CD4-positive, alpha-beta T cell (primary cell): ENCODE data around the gene MCAM. TPM values are rescaled to one million over a fixed set of nuclear protein-coding genes. Genes with fewer than 3 reads are reported as not detected.

Source experiments
- ATAC-seq: fragments of 200-7000 bp; cut with Tn5 transposase; one replicate; pipeline ENCODE4 v1.10.0; 2022; ENCODE audit warnings: mild to moderate bottlenecking; ENCODE audit not compliant: poor library complexity
- CTCF ChIA-PET: fragments of 350-600 bp; sonication (Branson Sonifier 250); formaldehyde crosslinking; loops from one replicate; lab custom pipeline; 2021; ENCODE audit warnings: antibody characterized with exemption, inconsistent platforms; lab: Charles Lee
- POLR2A ChIA-PET: fragments of 350-600 bp; sonication (Branson Sonifier 250); formaldehyde crosslinking; loops from one replicate; lab custom pipeline; 2021; ENCODE audit warnings: antibody characterized with exemption, inconsistent platforms; lab: Charles Lee
- DNase-seq, 14 experiments: peaks; one replicate each; pipeline ENCODE4 v3.0.0-alpha.2; 2013 to 2020; ENCODE audit warnings: mixed read lengths in 2 of 14
- H3K27ac ChIP-seq, 2 donors: one replicate each; pipeline versions ENCODE4 v1.5.1 to v1.7.0; 2013; ENCODE audit warnings: low read length in 2 of 2, low read depth in 1 of 2, mild to moderate bottlenecking in 1 of 2
- H3K27me3 ChIP-seq, 2 experiments: 1 replicate in 1 of 2; 2 replicates in 1 of 2; pipeline versions ENCODE4 v1.6.1 to v1.7.0; 2013; ENCODE audit warnings: low read length in 2 of 2, control low read depth in 1 of 2, mild to moderate bottlenecking in 1 of 2, moderate library complexity in 1 of 2; ENCODE audit not compliant: insufficient read depth in 2 of 2, control insufficient read depth in 1 of 2
- H3K36me3 ChIP-seq: one replicate; pipeline ENCODE4 v1.6.1; 2013; ENCODE audit warnings: low read length, control low read depth; ENCODE audit not compliant: insufficient read depth
- H3K4me1 ChIP-seq: one replicate; pipeline ENCODE4 v1.6.1; 2013; ENCODE audit warnings: low read length, control low read depth; ENCODE audit not compliant: insufficient read depth
- H3K4me3 ChIP-seq: one replicate; pipeline ENCODE4 v1.5.1; 2013; ENCODE audit warnings: mild to moderate bottlenecking, low read length, moderate library complexity
- H3K9me3 ChIP-seq, 2 experiments: 1 replicate in 1 of 2; 2 replicates in 1 of 2; pipeline versions ENCODE4 v1.6.1 to v1.7.0; 2013; ENCODE audit warnings: low read length in 2 of 2, mild to moderate bottlenecking in 2 of 2, control low read depth in 1 of 2, moderate library complexity in 1 of 2; ENCODE audit not compliant: control insufficient read depth in 1 of 2, insufficient read depth in 1 of 2
- H3K27ac Mint-ChIP-seq: one replicate; pipeline ENCODE4 v1.8.0; 2020; ENCODE audit warnings: mixed read lengths
- H3K27me3 Mint-ChIP-seq: one replicate; pipeline ENCODE4 v1.8.0; 2021; ENCODE audit warnings: mixed read lengths
- H3K36me3 Mint-ChIP-seq: one replicate; pipeline ENCODE4 v1.8.0; 2021; ENCODE audit warnings: low read depth, mixed read lengths
- H3K4me1 Mint-ChIP-seq: one replicate; pipeline ENCODE4 v1.8.0; 2021; ENCODE audit warnings: low read depth, mixed read lengths
- H3K4me3 Mint-ChIP-seq: one replicate; pipeline ENCODE4 v1.8.0; 2020; ENCODE audit warnings: mild to moderate bottlenecking, mixed read lengths
- H3K9me3 Mint-ChIP-seq: one replicate; pipeline ENCODE4 v1.8.0; 2020; ENCODE audit warnings: mixed read lengths
- intact Hi-C, 2 experiments: fragments of 100-400 bp; cut with DNase I in 1 of 2; cut with micrococcal nuclease in 1 of 2; formaldehyde crosslinking; loops; one replicate each; pipeline versions ENCODE4 v1.15.1 to v1.9.0; 2023 to 2025; cut with DNase I, micrococcal nuclease
- total RNA-seq, 174 experiments: library from RNA in 2 of 174; stranded (reverse) in 2 of 174; gene quantifications; one replicate each; pipeline ENCODE4 v1.2.3 and lab custom pipeline; 2021 to 2026
- TF ChIP-seq, protein P1 (sequence below): fragments of 200-600 bp; IDR thresholded peaks from one replicate; pipeline ENCODE4 v1.8.0; 2022; ENCODE audit warnings: antibody characterized with exemption, mild to moderate bottlenecking

Gene MCAM
- total RNA-seq, 2 experiments from 2014 or later = 16.0 to 16.5 TPM

DNA sequence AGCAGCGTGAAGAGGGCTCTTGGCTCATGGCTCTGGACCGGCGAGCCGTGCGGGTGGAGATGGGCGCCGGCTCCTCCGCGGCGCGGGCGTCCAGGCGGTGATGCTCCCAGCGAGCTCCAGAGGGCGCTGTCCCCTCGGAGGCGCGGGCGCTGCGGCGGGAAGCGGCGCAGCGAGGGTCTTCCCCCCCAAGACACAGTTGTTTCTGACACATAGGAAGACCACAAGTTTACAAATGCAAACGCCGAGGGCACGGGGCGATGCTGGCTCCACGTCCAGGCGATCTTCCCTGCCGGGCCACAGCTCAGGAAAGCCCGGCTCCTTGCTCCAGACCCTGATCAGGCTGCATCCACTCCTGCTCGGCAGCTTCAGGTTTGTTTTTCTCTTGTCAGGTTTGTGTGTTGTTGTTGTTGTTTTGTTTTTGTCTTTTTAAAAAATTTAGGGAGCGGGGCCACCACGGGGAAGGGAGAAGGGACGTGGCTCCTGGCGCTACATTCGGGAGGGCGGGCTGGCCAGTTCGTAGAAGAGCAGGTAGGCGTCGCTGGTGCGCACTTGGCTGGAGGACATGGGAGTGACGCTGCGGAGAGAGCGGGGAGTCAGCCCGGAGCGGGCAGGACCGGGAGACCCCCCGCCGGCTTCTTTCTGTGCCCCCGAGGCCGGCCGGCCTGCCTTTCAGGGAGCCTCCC lies 39.6 kb upstream of the MCAM start:
- H3K9me3 Mint-ChIP-seq = no peaks in the 10 kb centered on the region
- POLR2A ChIA-PET = interaction anchor here (0.8 to 1.1 kb wide), 5 partner anchors 17 to 118 kb away, joined by 3 to 5 read pairs (median 3); partner anchors contain the start of genes RNF26 and USP2
- peaks cover 40% of the 10 kb centered on the region for H3K27me3 Mint-ChIP-seq

DNA sequence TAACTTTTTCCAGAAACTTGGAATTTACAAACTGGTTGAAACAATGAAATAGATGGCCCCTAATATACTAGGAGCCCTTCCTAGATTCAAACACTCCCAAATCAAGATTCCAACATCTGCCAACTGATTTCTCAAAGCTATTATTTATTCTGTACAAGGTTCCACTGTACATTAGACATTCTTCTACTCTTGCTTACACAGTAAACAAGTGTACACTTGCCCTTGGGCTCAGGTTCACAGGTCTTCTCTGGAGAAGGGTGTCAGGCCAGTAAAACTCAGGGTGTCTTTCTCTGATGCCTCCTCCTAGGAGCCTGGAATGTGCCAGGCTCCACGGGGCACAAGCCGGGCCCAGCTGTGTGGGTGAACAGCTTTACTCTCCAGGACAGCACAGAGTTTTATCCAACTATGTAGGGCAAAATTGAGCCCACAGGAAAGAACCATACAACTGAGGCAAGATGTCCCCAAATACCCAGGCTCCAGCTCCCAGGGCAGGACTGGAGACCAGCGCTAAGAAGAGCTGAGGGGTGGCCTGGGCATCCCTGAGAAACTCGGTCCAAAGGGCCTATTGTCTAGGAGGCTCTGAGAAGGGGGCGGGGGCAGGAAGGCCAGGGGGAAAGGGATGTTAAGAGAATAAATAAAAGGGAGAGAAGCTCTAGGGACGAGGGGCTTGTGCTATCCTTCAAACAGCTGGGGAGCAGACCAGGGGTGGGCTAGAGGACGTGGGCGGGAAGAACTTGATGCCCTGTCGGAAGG lies 38.3 kb upstream of the MCAM start:
- intact Hi-C loops = loop anchor here in 1 of 2 experiments (5.0 to 10.0 kb wide), 2 partner anchors 380 to 752 kb away; no protein-coding TSS in a partner anchor
- no peak overlapping the region for H3K27ac ChIP-seq
- Mint-ChIP-seq H3K36me3 (no peaks in the 10 kb centered on the region), H3K27ac (no peak overlapping the region), H3K9me3 (no peaks in the 10 kb centered on the region), H3K27me3 (peaks cover 46% of the 10 kb centered on the region), H3K4me1 (peaks cover 6% of the 10 kb centered on the region), H3K4me3 (peak overlapping the region; percentile 65)
- H3K9me3 ChIP-seq = no peaks in the 10 kb centered on the region
- ChIA-PET CTCF (interaction anchor here (1.2 to 2.9 kb wide), 11 partner anchors 10 to 374 kb away, joined by 3 to 66 read pairs (median 11); partner anchors contain the start of gene USP2), POLR2A (interaction anchor here (1.1 kb wide), 2 partner anchors 17 to 26 kb away, joined by 3 to 5 read pairs; partner anchors contain the start of gene USP2)
- peaks cover 4 to 11% of the 10 kb centered on the region in 2 experiments for H3K27me3 ChIP-seq
- DNase-seq (no peak), ATAC-seq (no peak)
- H3K36me3 ChIP-seq = no peaks in the 10 kb centered on the region
- TF ChIP-seq, protein P1, sequence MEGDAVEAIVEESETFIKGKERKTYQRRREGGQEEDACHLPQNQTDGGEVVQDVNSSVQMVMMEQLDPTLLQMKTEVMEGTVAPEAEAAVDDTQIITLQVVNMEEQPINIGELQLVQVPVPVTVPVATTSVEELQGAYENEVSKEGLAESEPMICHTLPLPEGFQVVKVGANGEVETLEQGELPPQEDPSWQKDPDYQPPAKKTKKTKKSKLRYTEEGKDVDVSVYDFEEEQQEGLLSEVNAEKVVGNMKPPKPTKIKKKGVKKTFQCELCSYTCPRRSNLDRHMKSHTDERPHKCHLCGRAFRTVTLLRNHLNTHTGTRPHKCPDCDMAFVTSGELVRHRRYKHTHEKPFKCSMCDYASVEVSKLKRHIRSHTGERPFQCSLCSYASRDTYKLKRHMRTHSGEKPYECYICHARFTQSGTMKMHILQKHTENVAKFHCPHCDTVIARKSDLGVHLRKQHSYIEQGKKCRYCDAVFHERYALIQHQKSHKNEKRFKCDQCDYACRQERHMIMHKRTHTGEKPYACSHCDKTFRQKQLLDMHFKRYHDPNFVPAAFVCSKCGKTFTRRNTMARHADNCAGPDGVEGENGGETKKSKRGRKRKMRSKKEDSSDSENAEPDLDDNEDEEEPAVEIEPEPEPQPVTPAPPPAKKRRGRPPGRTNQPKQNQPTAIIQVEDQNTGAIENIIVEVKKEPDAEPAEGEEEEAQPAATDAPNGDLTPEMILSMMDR = no peak
- peaks cover 18% of the 10 kb centered on the region for H3K4me1 ChIP-seq
- H3K4me3 ChIP-seq = no peak overlapping the region

More for the DNA sequence above, 39.6 kb upstream of the MCAM start:
- intact Hi-C loops = loop anchor here (1.0 to 10.0 kb wide), 4 partner anchors 25 to 751 kb away; partner anchors contain the start of gene USP2 (in 2 of the 2)
- peak overlapping the region; percentile 52 for H3K27ac Mint-ChIP-seq
- peaks cover 5% of the 10 kb centered on the region for H3K4me1 Mint-ChIP-seq
- Histone ChIP-seq H3K9me3 (no peaks in the 10 kb centered on the region), H3K27ac (no peak overlapping the region), H3K4me1 (peaks cover 14% of the 10 kb centered on the region), H3K4me3 (peak overlapping the region; percentile 62), H3K27me3 (peaks cover 4 to 17% of the 10 kb centered on the region in 2 experiments), H3K36me3 (no peaks in the 10 kb centered on the region)
- peak; percentile 94 for ATAC-seq
- H3K4me3 Mint-ChIP-seq = peak overlapping the region; percentile 89
- TF ChIP-seq, protein P1 = peak; percentile 99
- no peaks in the 10 kb centered on the region for H3K36me3 Mint-ChIP-seq
- CTCF ChIA-PET = interaction anchor here (0.6 to 2.9 kb wide), 19 partner anchors 8 to 373 kb away, joined by 3 to 66 read pairs (median 5); partner anchors contain the start of genes C1QTNF5 and USP2
- DNase-seq = peak; percentile 52 to 87 (median 68)

DNA sequence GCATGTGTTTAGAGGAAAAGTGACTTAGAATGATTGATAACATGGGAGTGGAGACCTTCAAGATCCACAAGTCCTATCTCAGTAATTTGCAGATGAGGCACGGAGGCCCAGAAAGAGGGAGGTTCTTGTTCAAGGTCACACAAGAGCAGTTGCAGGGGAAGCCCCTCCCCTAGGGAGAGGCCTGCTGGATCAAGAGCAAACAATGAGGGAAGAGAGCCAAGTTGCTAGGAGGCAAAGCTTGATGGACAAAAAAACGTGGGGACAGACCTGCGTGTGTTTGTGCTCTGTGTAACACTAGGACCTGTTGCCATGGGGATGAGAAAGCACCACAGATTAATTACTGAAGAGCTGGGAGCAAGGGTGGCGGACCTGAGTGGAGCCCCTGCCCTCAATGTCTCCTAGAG lies 35.9 kb upstream of the MCAM start:
- Histone ChIP-seq H3K27ac (no peak overlapping the region), H3K4me3 (no peak overlapping the region), H3K9me3 (no peaks in the 10 kb centered on the region), H3K4me1 (peaks cover 20% of the 10 kb centered on the region), H3K27me3 (peaks cover 4 to 11% of the 10 kb centered on the region in 2 experiments), H3K36me3 (no peaks in the 10 kb centered on the region)
- Mint-ChIP-seq H3K9me3 (no peaks in the 10 kb centered on the region), H3K27ac (no peak overlapping the region), H3K27me3 (peaks cover 50% of the 10 kb centered on the region), H3K36me3 (no peaks in the 10 kb centered on the region), H3K4me3 (no peak overlapping the region), H3K4me1 (peaks cover 10% of the 10 kb centered on the region)
- ATAC-seq (no peak), DNase-seq (no peak)
- intact Hi-C loops = loop anchor here in 1 of 2 experiments (10.0 kb wide), 1 partner anchor 382 kb away; no protein-coding TSS in a partner anchor
- POLR2A ChIA-PET = no interaction called here
- TF ChIP-seq, protein P1 = no peak
- CTCF ChIA-PET = no interaction called here
